GM12878 (cell line): ENCODE data around the gene TRIM63.

Experiments used
- CBX3 ChIP-seq: fragments of 200-600 bp; sonication (generic); IDR thresholded peaks from 2 replicates; pipeline ENCODE4 v1.6.1; 2016; ENCODE audit warnings: low read depth, borderline replicate concordance
- EED ChIP-seq: sonication (generic); IDR thresholded peaks from 2 replicates; pipeline ENCODE4 v1.6.1; 2016; ENCODE audit warnings: antibody characterized with exemption, low read depth
- MYC ChIP-seq: IDR thresholded peaks from 2 replicates; pipeline ENCODE4 v1.6.1; 2011; ENCODE audit warnings: mild to moderate bottlenecking, low read length, moderate library complexity, inconsistent platforms; ENCODE audit not compliant: insufficient read depth, insufficient replicate concordance, insufficient read length, severe bottlenecking
- POLR2A ChIP-seq: IDR thresholded peaks from 2 replicates; pipeline ENCODE4 v1.6.1; 2011; ENCODE audit warnings: low read depth, mild to moderate bottlenecking, low read length
- POLR2AphosphoS5 ChIP-seq: IDR thresholded peaks from 2 replicates; pipeline ENCODE4 v1.6.1; 2011; ENCODE audit warnings: mild to moderate bottlenecking, low read length, inconsistent platforms
- SP1 ChIP-seq: IDR thresholded peaks from one replicate; pipeline ENCODE4 v1.6.1; 2011; ENCODE audit warnings: low read depth, low read length
- YY1 ChIP-seq: IDR thresholded peaks from 2 replicates; pipeline ENCODE4 v1.6.1; 2011; ENCODE audit warnings: low read depth, mild to moderate bottlenecking, low read length
- ZNF384 ChIP-seq: IDR thresholded peaks from 2 replicates; pipeline ENCODE4 v1.6.1; 2012; ENCODE audit warnings: low read depth, mild to moderate bottlenecking, low read length, improper control_type of control experiment, borderline replicate concordance
- TF ChIP-seq, protein P1 (sequence below), 3 experiments: IDR thresholded peaks in 2 of 3; conservative IDR thresholded peaks in 1 of 3; 2 replicates each; pipeline ENCODE4 v1.5.1; 2011; ENCODE audit warnings: low read depth in 3 of 3, low read length in 3 of 3, mild to moderate bottlenecking in 3 of 3, control low read depth in 2 of 3, moderate library complexity in 2 of 3, inconsistent platforms in 1 of 3, mixed read lengths in 1 of 3; ENCODE audit not compliant: control insufficient read depth in 2 of 3, insufficient read depth in 1 of 3; ENCODE audit errors: extremely low read depth in 1 of 3

- TF ChIP-seq YY1 (no peak), SP1 (no peak), EED (no peak), CBX3 (no peak), POLR2AphosphoS5 (no peak), POLR2A (no peak), ZNF384 (no peak), MYC (no peak)
- TF ChIP-seq, protein P1, sequence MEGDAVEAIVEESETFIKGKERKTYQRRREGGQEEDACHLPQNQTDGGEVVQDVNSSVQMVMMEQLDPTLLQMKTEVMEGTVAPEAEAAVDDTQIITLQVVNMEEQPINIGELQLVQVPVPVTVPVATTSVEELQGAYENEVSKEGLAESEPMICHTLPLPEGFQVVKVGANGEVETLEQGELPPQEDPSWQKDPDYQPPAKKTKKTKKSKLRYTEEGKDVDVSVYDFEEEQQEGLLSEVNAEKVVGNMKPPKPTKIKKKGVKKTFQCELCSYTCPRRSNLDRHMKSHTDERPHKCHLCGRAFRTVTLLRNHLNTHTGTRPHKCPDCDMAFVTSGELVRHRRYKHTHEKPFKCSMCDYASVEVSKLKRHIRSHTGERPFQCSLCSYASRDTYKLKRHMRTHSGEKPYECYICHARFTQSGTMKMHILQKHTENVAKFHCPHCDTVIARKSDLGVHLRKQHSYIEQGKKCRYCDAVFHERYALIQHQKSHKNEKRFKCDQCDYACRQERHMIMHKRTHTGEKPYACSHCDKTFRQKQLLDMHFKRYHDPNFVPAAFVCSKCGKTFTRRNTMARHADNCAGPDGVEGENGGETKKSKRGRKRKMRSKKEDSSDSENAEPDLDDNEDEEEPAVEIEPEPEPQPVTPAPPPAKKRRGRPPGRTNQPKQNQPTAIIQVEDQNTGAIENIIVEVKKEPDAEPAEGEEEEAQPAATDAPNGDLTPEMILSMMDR (IDR thresholded peaks at IDR 0.05 in 2 of 3, conservative IDR thresholded peaks at IDR 0.05 in 1 of 3; ENCODE audit: control insufficient read depth in 2 of 3, extremely low read depth in 1 of 3, insufficient read depth in 1 of 3, low read depth in 3 of 3, low read length in 3 of 3) = no peak
Measured at GRCh38 chr1:26096471-26096870, 29.0 kb upstream of the TRIM63 start.
